Chondrocyte (in vitro differentiated cells): ENCODE results near the gene NLRP1. TPM values are rescaled to one million over a fixed set of nuclear protein-coding genes. Genes with fewer than 3 reads are reported as not detected.

Experiments
- DNase-seq: peaks from one replicate; pipeline ENCODE4 v3.0.0; 2021; ENCODE audit warnings: mixed read lengths, low spot score
- H3K27ac Mint-ChIP-seq: one replicate; pipeline ENCODE4 v1.8.0; 2021; ENCODE audit warnings: mild to moderate bottlenecking, moderate library complexity, mixed read lengths; ENCODE audit not compliant: unreplicated experiment
- H3K27me3 Mint-ChIP-seq: 2 replicates; pipeline ENCODE4 v1.8.0; 2021; ENCODE audit warnings: low read depth, mixed read lengths
- H3K36me3 Mint-ChIP-seq: 2 replicates; pipeline ENCODE4 v1.8.0; 2021; ENCODE audit warnings: low read depth, mixed read lengths
- H3K4me1 Mint-ChIP-seq: 2 replicates; pipeline ENCODE4 v1.8.0; 2021; ENCODE audit warnings: low read depth, mild to moderate bottlenecking, mixed read lengths
- H3K4me3 Mint-ChIP-seq: one replicate; pipeline ENCODE4 v1.8.0; 2021; ENCODE audit warnings: mild to moderate bottlenecking, moderate library complexity, mixed read lengths; ENCODE audit not compliant: unreplicated experiment
- H3K9me3 Mint-ChIP-seq: 2 replicates; pipeline ENCODE4 v1.8.0; 2021; ENCODE audit warnings: low read depth, mixed read lengths
- total RNA-seq: library from RNA; stranded (reverse); gene quantifications from 3 replicates; pipeline ENCODE4 v1.2.1, GENCODE V29; 2021
- TF ChIP-seq, protein P1 (sequence below): fragments of 200-600 bp; sonication (generic); IDR thresholded peaks from 2 replicates; pipeline ENCODE4 v1.5.0; 2021; ENCODE audit warnings: antibody characterized with exemption, mild to moderate bottlenecking, moderate library complexity

NLRP1 gene
- total RNA-seq, 1 donor from 2014 or later, result 24.8 TPM

DNA sequence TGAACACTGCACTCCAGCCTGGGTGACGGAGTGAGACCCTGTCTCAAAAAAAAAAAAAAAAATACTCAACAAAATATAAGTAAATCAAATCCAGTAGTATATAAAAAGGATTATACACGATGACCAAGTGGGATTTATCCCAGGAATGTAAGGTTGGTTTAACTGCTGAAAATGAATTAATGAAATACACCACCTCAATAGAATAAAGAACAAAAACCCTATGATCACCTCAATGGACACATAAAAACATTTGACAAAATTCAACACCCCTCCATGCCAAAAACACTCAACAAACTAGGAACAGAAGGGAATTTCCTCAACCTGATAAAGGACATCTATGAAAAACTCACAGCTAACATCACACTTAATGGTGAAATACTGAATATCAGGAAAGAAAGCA, 91.3 kb downstream of the NLRP1 start:
- H3K9me3 Mint-ChIP-seq, result peaks cover 7% of the 10 kb centered on the region
- no peak for DNase-seq
- TF ChIP-seq, protein P1, sequence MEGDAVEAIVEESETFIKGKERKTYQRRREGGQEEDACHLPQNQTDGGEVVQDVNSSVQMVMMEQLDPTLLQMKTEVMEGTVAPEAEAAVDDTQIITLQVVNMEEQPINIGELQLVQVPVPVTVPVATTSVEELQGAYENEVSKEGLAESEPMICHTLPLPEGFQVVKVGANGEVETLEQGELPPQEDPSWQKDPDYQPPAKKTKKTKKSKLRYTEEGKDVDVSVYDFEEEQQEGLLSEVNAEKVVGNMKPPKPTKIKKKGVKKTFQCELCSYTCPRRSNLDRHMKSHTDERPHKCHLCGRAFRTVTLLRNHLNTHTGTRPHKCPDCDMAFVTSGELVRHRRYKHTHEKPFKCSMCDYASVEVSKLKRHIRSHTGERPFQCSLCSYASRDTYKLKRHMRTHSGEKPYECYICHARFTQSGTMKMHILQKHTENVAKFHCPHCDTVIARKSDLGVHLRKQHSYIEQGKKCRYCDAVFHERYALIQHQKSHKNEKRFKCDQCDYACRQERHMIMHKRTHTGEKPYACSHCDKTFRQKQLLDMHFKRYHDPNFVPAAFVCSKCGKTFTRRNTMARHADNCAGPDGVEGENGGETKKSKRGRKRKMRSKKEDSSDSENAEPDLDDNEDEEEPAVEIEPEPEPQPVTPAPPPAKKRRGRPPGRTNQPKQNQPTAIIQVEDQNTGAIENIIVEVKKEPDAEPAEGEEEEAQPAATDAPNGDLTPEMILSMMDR, result no peak
- no peaks in the 10 kb centered on the region for H3K27me3 Mint-ChIP-seq
- H3K27ac Mint-ChIP-seq, result no peak overlapping the region
- H3K4me1 Mint-ChIP-seq, result peaks cover 7% of the 10 kb centered on the region
- no peak overlapping the region for H3K4me3 Mint-ChIP-seq
- peaks cover 10% of the 10 kb centered on the region for H3K36me3 Mint-ChIP-seq

DNA sequence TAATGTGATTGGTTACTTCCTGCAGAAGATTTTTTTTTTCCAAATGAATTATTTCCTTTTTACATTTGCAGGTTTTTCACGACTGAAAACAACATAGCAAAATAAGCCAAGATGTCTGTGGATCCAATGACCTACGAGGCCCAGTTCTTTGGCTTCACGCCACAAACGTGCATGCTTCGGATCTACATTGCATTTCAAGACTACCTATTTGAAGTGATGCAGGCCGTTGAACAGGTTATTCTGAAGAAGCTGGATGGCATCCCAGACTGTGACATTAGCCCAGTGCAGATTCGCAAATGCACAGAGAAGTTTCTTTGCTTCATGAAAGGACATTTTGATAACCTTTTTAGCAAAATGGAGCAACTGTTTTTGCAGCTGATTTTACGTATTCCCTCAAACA, 95.6 kb downstream of the NLRP1 start:
- no peak overlapping the region for H3K4me3 Mint-ChIP-seq
- peaks cover 10% of the 10 kb centered on the region for H3K9me3 Mint-ChIP-seq
- peaks cover 14% of the 10 kb centered on the region for H3K36me3 Mint-ChIP-seq

DNA sequence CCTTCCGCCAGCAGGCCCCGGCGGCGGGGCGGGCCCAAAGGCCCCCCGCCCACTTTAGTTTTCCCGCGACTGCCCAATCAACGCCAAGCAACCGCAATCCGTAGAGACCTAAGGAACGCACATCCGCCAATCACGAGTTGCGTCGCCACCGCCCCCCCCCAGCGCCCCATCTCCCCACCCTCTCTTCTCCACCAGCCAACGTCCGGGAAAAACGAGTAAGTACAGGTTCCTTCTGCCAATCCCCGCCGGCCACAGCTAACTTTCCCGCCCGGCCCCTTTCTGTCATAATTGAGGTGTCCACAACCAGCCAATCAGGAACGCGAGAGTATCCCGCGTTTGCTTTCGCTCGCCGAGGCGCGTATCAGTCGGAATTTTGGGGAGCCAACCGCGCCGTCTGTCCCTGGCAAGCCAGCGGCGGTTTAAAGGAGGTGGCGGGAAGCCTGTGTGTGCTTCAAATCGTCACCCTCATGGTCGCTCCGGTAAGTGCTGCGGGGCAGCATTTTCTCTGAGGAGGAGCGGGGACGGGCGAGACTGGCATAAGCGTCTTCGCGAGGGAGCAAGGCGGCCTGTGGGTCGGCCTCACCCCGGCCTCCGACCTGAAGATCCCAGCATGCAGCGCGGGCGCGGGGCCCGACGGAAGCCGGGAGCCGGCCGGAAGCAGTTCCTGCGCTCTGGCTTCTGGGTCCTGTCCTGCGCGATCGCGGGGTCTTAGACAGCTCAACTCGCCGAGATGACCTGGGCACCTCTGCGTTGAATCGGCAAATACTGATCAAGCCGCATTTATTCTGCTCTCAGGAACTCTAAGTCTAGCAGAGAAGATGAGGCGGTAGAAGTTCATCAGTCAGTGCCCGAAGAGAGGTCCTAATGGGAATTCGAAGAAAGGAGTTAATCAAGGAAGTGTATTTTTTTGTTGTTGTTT, 97.8 kb downstream of the NLRP1 start, which contains the start of gene MIS12:
Gene MIS12, plus strand, starts transcription at position 361 of the 919 bp plus-strand sequence. CDS start 2,297 bp downstream, outside the sequence.
- peak within 1 kb of the TSS; percentile 98 for H3K27ac Mint-ChIP-seq
- H3K9me3 Mint-ChIP-seq, result peaks cover 2% of the 10 kb centered on the region
- no peaks in the 10 kb centered on the region for H3K27me3 Mint-ChIP-seq
- DNase-seq, result peak; percentile 98
- H3K4me1 Mint-ChIP-seq, result peaks cover 45% of the 10 kb centered on the region
- peak within 1 kb of the TSS; percentile 95 for H3K4me3 Mint-ChIP-seq
- TF ChIP-seq, protein P1, result no peak
- H3K36me3 Mint-ChIP-seq, result peaks cover 17% of the 10 kb centered on the region

More for the DNA sequence above, 95.6 kb downstream of the NLRP1 start:
- H3K27me3 Mint-ChIP-seq, result no peaks in the 10 kb centered on the region
- peaks cover 40% of the 10 kb centered on the region for H3K4me1 Mint-ChIP-seq
- DNase-seq, result no peak
- TF ChIP-seq, protein P1, result no peak
- H3K27ac Mint-ChIP-seq, result no peak overlapping the region

DNA sequence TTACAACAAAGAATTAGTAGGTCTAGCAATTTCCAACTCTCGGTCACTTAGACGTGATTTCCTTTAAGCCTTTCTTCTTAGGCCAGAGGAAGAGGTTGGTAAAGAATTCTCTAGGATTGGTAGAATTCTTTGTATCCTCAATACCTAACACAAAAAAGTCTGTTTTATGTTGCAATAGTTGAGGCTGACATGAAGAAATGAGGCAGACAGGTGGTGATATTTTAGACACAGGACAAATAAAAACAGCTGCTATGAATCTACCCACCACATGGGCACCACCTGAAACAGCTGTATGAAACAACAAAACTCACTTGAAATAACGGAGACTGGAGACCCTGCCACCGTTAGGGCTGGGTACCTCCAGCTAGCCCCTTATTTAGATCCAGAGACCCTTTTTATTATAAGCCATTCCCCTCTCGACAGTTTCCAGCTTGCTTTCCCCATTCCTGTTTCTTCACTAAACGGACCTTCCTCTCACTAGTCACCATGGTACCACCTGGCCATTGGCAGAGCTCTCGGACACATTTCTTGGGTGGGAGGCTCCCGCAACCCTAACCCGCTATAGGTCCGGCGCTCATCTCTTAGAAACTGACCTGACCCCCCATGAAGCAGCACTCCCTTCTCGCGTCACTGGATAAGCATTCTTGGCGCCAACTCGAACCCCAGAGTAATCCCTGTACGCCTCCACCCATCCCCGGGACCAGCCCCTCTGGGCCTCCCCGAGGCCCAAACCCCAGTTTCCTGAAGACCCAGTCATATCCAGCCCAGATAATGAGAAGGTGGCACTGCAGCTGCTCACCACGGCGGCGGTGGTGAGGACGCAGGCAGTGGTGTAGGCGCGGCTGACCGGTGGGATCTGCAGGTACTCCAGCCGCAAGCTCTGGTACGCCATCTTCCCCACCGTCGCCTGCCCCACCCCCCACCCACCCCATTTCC, 98.8 kb downstream of the NLRP1 start, which contains the start of gene DERL2:
Gene DERL2, minus strand, starts transcription at position 909 of the 936 bp plus-strand sequence. Its CDS starts 17 bp downstream, at position 892.
- Mint-ChIP-seq H3K4me1 (peaks cover 45% of the 10 kb centered on the region), H3K36me3 (peaks cover 20% of the 10 kb centered on the region), H3K4me3 (peak within 1 kb of the TSS; percentile 95), H3K27ac (peak within 1 kb of the TSS; percentile 98), H3K9me3 (peaks cover 2% of the 10 kb centered on the region), H3K27me3 (no peaks in the 10 kb centered on the region)
- no peak for DNase-seq
- TF ChIP-seq, protein P1, result no peak

DNA sequence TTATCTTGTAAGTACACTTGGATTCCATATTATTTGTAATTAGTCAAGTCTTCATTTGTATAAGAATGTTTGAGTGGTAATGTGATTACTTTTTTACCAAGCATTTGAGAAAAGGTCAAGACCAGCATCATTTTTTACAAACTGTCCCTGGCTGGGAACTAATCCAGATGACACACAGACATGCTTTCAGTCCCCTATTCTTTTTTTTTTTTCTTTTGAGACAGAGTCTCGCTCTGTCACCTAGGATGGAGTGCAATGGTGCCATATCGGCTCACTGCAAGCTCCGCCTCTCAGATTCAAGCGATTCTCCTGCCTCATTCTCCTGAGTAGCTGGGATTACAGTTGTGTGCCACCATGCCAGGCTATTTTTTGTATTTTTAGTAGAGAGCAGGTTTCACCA, 102.9 kb downstream of the NLRP1 start:
- no peak overlapping the region for H3K27ac Mint-ChIP-seq
- H3K9me3 Mint-ChIP-seq, result no peaks in the 10 kb centered on the region
- no peak overlapping the region for H3K4me3 Mint-ChIP-seq
- H3K36me3 Mint-ChIP-seq, result peaks cover 34% of the 10 kb centered on the region
- TF ChIP-seq, protein P1, result no peak
- H3K4me1 Mint-ChIP-seq, result peaks cover 26% of the 10 kb centered on the region
- no peaks in the 10 kb centered on the region for H3K27me3 Mint-ChIP-seq
- no peak for DNase-seq
